SK-N-MC (cell line): ENCODE results near the gene LMLN.

Experiments
- EZH2 ChIP-seq: fragments of 200-600 bp; sonication (generic); IDR thresholded peaks from one replicate; pipeline ENCODE4 v1.6.1; 2017; ENCODE audit warnings: antibody characterized with exemption
- POLR2AphosphoS5 ChIP-seq: IDR thresholded peaks from 2 replicates; pipeline ENCODE4 v1.6.1; 2012; ENCODE audit warnings: mild to moderate bottlenecking, low read depth, low read length, borderline replicate concordance

DNA sequence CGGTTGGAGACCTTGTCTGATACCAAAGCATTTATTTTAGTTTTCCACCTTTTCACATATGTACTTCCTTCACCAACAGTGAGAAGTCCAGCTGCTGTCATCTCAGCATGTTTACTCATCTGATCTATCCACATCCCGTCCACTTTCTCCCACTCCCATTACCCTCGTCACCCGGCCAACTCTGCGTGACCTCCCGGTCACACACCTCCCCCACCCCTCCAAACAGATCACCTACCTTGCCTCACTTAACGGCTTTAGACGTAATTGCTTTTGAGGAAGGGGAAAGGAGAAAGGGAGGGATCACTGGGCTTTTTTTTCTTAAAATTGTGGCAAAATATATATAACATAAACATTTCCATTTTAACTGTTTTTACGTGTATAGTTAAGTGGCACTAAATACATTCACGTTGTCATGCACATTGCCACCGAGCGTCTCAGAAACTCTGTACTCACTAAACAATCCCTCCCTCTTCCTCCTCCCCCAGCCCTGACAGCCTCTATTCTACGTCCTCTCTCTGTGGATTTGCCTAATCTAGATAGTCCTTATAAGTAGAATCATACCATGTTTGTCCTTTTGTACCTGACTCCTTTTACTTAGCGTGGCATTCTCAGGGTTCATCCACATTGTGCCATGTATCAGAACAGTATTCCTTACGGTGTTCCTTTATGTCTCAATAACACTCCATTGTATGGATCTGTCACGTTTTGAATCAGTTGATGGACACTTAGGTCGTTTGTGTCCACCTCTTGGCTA lies 67.2 kb downstream of the LMLN start:
- TF ChIP-seq EZH2 (no peak), POLR2AphosphoS5 (no peak)
